Astrocyte (in vitro differentiated cells and primary cell): Measurements from ENCODE around the gene PHF14.

Experiments
- EZH2 ChIP-seq: IDR thresholded peaks from 2 replicates; pipeline ENCODE4 v1.6.1; 2012; ENCODE audit warnings: mild to moderate bottlenecking, low read length, inconsistent platforms; ENCODE audit not compliant: insufficient read depth
- TF ChIP-seq, protein P1 (sequence below): IDR thresholded peaks from 2 replicates; pipeline ENCODE4 v1.5.1; 2011; ENCODE audit warnings: low read depth, mild to moderate bottlenecking, inconsistent platforms, low read length, moderate library complexity; ENCODE audit not compliant: insufficient read depth

DNA sequence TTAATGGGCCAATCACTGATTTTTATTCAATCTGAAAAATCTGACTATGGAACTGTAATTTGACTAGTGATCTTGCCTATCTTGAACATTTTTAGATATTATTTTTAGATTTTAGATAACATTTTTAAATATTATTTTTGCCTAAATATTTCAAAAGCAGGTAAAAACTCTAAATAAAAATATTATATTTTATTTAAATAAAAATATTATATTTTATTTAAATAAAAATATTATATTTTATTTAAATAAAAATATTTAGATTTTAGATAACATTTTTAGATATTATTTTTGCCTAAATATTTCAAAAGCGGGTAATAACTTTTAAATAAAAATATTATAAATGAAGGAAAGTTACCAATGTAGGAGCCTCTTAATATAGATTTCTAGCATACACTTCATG, 187.8 kb downstream of the PHF14 start:
- TF ChIP-seq, protein P1, sequence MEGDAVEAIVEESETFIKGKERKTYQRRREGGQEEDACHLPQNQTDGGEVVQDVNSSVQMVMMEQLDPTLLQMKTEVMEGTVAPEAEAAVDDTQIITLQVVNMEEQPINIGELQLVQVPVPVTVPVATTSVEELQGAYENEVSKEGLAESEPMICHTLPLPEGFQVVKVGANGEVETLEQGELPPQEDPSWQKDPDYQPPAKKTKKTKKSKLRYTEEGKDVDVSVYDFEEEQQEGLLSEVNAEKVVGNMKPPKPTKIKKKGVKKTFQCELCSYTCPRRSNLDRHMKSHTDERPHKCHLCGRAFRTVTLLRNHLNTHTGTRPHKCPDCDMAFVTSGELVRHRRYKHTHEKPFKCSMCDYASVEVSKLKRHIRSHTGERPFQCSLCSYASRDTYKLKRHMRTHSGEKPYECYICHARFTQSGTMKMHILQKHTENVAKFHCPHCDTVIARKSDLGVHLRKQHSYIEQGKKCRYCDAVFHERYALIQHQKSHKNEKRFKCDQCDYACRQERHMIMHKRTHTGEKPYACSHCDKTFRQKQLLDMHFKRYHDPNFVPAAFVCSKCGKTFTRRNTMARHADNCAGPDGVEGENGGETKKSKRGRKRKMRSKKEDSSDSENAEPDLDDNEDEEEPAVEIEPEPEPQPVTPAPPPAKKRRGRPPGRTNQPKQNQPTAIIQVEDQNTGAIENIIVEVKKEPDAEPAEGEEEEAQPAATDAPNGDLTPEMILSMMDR, result no peak
- no peak for TF ChIP-seq EZH2
